Stimulated activated CD4-positive, alpha-beta T cell treated with anti-CD3 and anti-CD28 coated beads, Interleukin-12 subunit alpha, Interleukin-12 subunit beta, amount 100 ng/mL, for 4 hours (primary cell): ENCODE results near the gene TNFRSF14.

Experiments used
- DNase-seq: peaks from one replicate; pipeline ENCODE4 v3.0.0-alpha.2; 2020

The TNFRSF14 gene

GRCh38 chr1:2556277-2556677 is at the start of gene TNFRSF14:
Gene TNFRSF14 (plus strand): TSS chr1:2556371. CDS start chr1:2556665, 294 bp downstream.
- peak; percentile 67 for DNase-seq

- no peak for DNase-seq
These were observed 49.1 kb upstream of the TNFRSF14 start for GRCh38 chr1:2506901-2507565.

GRCh38 chr1:2507744-2508155 is 48.4 kb upstream of the TNFRSF14 start:
- DNase-seq, result no peak

GRCh38 chr1:2508180-2508579 is 48.0 kb upstream of the TNFRSF14 start:
- DNase-seq, result no peak

- no peak for DNase-seq
These were observed 47.4 kb upstream of the TNFRSF14 start for GRCh38 chr1:2508751-2509150.

- DNase-seq, result no peak
These were observed 46.6 kb upstream of the TNFRSF14 start for GRCh38 chr1:2509589-2509988.

- DNase-seq, result no peak
These were observed 45.6 kb upstream of the TNFRSF14 start for GRCh38 chr1:2510366-2511155.

GRCh38 chr1:2512862-2513421 is 43.2 kb upstream of the TNFRSF14 start:
- no peak for DNase-seq

- no peak for DNase-seq
These were observed 42.1 kb upstream of the TNFRSF14 start for GRCh38 chr1:2513939-2514652.

GRCh38 chr1:2514863-2515762 is 41.1 kb upstream of the TNFRSF14 start:
- no peak for DNase-seq

- DNase-seq, result no peak
These were observed 40.4 kb upstream of the TNFRSF14 start for GRCh38 chr1:2515763-2516080.

- no peak for DNase-seq
These were observed 40.0 kb upstream of the TNFRSF14 start for GRCh38 chr1:2516124-2516523.

- no peak for DNase-seq
These were observed 39.2 kb upstream of the TNFRSF14 start for GRCh38 chr1:2516946-2517345.

- DNase-seq, result no peak
These were observed 38.2 kb upstream of the TNFRSF14 start for GRCh38 chr1:2517966-2518365.

- no peak for DNase-seq
These were observed 37.6 kb upstream of the TNFRSF14 start for GRCh38 chr1:2518528-2518927.

- DNase-seq, result no peak
These were observed 37.0 kb upstream of the TNFRSF14 start for GRCh38 chr1:2519029-2519685.

- no peak for DNase-seq
These were observed 36.4 kb upstream of the TNFRSF14 start for GRCh38 chr1:2519729-2520128.

GRCh38 chr1:2520206-2520605 is 36.0 kb upstream of the TNFRSF14 start:
- DNase-seq, result no peak

- DNase-seq, result no peak
These were observed 35.4 kb upstream of the TNFRSF14 start for GRCh38 chr1:2520806-2521205.

GRCh38 chr1:2522230-2522629 is 33.9 kb upstream of the TNFRSF14 start:
- no peak for DNase-seq

- no peak for DNase-seq
These were observed 32.8 kb upstream of the TNFRSF14 start for GRCh38 chr1:2523191-2523890.
